GM19328 (cell line): Measurements from ENCODE around the gene TRUB2.
A peak's percentile ranks its signal among the peaks of the same experiment; 100 is the strongest.

ENCODE experiments used
- ATAC-seq: cut with Tn5 transposase; IDR thresholded peaks from one replicate; pipeline ENCODE4 v1.9.1; 2021; ENCODE audit warnings: mild to moderate bottlenecking, moderate library complexity; ENCODE audit not compliant: unreplicated experiment

TRUB2 gene, protein sequence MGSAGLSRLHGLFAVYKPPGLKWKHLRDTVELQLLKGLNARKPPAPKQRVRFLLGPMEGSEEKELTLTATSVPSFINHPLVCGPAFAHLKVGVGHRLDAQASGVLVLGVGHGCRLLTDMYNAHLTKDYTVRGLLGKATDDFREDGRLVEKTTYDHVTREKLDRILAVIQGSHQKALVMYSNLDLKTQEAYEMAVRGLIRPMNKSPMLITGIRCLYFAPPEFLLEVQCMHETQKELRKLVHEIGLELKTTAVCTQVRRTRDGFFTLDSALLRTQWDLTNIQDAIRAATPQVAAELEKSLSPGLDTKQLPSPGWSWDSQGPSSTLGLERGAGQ

DNA sequence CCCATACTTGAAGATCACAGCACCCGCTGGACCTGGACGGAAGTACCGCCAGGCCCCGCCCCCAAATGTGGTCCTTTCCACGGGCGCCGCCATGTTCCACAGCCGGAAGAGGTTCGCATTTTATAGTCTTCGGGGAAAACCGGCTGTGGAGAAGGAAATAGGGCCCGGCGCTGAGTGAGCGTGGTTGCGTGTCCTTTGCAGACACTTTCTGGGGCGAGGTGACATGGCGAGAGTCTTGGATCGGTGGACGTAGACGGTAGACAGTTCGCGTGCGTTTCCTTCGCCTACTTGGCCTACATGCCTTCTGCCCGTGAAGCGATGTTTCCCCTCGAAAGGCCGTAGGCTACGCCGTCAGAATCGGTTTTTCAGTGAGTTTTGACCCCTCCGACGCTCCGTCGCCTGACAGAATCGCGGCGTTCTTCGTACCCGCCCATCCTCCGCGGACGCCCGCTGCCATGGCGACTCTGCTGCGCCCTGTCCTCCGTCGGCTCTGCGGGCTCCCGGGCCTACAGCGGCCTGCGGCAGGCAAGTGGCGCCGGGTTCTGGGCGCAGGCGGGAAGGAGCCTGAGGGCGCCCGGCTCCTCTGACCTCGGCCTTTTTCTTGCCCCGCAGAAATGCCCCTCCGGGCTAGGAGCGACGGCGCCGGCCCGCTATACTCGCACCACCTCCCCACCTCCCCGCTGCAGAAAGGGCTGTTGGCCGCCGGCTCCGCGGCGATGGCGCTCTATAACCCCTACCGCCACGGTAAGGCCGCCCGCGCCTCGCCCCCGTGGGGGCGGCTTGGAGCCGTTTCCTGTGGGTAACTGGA, at the start of gene TRUB2, which contains the start of gene COQ4:
Gene TRUB2 (minus strand): TSS at position 44 of the 808 bp plus-strand sequence. CDS start 39 bp downstream, at position 5.
Gene COQ4 (plus strand): TSS at position 436 of the 808 bp plus-strand sequence. CDS start 20 bp downstream, at position 456.
- peak; percentile 71 for ATAC-seq

DNA sequence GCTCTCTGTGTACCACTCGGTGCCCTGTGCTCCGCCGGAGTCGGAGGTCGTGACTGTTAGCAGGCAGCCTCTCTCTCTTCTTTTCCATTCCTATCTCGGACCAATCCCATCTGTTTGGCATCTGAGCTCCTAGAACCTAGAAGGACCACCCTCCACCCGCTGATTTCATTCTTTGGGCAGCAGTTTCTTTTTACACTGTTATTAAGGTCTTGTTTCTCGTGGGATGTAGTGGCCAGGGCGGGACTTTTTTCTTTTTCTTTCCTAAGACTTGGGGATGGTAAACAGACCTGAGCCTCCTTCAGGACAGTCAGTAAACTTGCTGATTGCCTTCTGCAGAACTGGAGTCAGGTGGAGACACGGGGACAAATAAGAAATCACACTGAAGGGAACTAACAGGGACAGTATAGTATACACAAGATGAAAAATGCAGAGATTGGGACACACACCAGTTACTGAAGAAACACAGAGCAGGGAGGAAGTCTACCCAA, 49.4 kb upstream of the TRUB2 start:
- no peak for ATAC-seq

DNA sequence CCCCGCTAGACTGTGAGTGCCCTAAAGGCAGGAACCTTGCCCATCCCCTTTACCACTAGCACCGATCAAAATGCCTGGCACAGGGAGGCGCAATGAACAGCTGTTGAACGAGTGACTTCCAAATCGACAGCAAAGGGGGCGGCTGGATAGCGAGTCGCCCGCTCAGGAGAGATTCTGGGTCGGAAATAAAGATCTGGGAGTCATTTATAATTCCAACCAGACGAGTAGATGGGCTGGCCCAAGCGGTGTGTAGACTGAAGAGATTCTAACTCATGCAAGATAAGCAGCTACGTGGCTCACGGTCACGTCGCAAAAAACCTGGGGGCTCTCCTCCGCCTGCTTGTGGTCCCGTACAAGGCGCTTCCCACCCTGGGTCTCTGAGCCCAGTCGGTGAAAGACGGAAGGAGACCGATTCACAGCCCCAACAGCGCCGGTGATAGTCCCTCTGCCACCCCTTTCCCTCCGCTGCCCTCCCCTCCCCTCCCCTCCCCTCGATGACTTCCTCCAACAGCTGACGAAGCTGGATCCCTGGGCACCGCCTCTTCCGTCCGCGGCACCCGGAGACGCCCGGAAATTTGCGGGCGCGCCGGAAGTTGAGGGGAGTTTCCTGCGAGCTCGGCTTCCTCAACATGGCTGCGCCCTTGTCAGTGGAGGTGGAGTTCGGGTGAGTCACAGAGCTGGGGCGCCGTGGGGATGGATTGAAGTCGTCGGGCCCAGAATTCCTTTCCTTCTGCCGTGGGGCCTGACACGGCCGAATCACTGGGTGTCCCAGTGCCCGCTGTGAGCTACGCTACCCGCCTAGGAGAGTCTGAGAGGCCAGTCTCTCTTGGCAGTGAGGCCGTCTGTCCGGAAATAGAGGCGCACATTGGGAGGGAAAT, 48.7 kb upstream of the TRUB2 start, which contains the start of gene URM1:
Gene URM1 (plus strand): TSS at position 623 of the 878 bp plus-strand sequence. CDS start 7 bp downstream, at position 630.
- no peak for ATAC-seq

DNA sequence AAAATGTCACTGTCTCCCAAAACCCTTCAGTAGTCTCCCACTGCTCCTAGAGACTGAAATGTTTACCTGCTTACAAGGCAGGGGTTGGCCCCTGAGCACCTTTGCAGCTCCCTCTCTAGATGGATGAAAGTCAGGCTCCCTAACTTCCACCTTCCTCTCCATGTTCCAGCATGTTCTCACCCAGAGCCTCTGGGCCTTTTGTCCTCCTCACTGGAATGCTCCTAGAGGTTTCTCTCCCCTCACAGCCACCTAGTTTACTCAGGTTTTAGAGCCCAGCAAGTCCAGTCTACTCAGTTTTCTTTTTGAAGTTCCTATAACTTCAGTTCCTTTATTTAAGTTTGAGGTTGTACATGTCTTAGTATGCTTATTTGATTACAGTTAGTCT, 48.1 kb upstream of the TRUB2 start:
- no peak for ATAC-seq

DNA sequence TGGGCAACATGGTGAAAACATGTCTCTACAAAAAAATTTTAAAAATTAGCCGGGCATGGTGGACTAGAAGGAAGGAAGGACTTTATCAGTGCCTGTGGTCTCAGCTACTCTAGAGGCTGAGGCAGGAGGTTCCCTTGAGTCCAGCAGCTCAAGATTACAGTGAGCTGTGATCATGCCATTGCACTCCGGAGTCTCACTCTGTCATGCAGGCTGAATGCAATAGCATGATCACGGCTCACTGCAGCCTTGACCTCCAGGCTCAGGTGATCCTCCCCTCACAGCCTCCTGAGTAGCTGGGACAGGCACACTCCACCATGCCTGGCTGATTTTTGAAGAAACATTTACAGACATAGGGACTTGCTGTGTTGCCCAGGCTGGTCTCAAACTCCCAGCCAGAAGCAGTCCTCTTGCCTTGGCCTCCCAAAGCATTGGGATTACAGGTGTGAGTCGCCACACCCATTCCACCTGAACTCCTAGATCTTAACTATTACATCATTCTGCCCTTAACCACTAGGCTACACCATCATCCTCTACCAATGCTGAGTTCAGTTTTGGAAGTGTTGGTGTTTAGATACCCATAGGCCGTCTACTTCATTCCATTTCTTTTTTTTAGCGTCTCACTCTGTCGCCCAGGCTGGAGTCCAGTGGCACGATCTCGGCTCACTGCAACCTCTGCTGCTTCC, 46.9 kb upstream of the TRUB2 start:
- ATAC-seq: no peak

DNA sequence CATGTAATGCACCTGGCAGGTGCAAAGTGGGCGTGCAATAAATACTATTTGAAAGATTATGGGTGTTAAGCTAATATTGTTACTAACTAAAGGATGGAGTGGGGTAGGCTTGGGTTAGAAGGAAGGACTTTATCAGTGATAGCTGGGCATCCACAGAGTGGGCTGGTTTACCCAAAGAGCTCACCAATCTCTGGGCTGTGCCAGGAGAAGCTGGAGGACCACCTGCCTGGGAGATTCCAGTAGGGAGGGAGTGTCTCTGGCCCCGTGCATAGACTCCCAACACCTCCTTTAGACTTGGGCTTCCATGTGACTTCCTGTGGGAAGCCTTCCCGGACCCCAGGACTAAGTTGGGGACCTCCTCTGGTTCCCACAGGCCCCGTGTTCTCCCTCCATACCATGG, 43.3 kb upstream of the TRUB2 start:
- ATAC-seq: no peak

DNA sequence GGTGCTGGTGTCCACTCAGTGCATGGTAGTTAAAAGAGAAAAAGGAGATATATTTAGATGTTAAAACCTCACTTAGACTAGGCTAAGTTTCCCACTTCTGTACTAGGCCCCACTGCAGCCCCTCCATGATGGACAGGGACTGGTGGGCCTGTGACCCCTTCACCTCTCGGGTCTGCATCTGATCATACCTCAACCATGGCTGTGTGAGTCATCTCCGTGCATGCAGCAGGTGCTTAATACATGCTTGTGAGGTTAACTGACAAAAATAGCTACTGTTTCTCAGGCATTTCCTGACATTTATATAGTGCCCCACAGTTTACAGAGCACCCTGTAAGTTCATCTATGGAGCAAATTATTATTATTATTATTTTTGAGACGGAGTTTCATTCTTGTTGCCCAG, 40.5 kb upstream of the TRUB2 start:
- ATAC-seq: no peak

DNA sequence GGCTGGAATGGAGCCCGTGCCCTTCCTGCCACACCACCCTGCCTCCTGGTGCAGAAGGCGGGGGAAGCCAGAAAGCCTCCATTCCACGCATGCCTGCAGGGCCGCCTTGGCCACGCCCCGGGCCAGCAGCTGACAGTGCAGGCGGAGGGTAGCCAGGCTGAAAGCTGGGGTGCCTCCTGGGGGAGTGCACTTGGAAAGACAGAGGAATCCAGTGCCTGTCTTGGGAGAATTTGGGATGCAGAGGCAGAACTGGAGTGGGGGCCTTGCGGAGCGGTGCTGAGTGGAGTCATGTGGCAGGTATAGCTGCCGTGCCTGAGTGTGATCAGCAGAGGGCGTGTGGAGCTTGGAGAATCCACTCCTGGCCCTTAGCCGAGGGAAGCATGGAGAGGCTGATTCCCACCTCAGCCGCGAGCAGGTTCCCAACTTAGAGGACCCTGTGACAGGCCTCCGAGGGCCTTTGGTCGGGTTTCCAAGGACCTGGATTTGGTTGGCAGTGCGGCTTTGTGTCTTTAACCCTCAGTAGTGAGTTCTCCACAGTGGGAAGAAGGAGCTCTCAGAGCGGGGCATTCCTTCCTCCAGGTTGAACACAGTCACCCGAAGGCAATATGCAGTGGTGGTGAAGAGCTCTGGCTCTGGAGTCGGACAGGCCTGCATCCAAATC, 39.9 kb upstream of the TRUB2 start:
- ATAC-seq: no peak

DNA sequence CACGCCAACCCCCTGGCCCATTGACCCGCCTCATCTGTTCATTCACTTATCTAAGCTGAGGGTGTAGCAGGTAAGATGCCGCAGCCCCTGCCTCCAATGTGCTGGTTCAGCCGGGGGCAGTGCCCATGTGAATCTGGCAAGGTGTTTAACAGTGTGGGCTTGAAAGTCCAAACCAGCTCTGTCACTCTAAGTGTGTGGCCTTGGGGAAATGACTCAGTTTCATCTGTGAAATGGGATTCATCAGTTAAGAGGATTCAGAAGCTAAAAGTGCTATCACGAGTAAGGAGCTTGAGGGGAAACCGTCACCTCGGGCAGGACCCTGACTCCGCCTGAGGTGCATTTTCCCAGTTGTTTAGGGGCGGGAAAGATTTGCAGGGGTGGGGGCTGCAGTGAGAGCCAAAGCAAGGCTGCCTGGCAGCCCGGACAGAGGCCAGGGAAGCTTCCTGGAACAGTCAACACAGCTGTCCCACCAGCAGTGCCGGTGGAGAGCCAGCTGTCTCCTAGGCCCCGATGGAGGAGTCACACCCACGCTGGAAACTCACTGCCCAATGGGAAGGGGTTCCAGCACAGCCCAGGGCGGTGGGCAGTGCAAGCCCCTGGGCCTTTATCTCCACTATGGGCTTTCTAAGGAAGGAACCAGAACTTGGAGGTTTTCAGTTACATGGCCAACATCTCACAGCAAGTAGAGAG, 39.2 kb upstream of the TRUB2 start:
- no peak for ATAC-seq

DNA sequence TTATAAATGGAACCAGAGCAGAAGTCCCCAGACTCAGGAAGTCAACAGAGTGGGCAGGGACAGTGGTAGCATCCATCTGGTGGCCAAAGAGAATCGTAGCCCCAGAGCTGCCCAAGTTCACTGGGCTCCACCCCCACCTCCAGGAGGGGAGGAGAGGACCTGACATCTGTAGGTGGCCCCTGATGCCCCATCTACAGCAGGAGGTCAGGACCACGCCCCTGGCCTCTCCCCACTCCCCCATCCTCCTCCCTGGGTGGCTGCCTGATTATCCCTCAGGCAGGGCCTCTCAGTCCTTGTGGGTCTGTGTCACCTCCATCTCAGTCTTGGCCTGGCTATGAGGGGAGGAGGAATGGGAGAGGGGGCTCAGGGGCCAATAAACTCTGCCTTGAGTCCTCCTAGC, 38.6 kb upstream of the TRUB2 start:
- no peak for ATAC-seq

DNA sequence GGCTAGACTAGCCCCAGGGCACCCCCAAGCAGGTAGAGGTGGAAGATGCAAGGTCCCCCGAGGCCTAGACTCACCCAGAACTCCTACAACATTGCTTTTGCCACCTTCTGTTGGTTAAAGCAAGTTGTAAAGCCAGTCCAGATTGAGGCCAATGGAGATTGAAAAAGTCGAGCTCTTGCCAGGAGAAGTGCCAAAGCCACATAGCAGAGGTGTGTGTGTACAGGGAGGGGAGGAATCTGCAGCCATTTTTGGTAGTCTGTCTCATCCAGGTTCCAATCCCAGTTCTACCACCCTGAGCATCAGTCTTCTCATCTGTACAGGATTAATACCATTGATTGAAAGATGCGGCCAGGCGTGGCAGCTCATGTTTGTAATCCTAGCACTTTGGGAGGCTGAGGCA, 36.6 kb upstream of the TRUB2 start:
- ATAC-seq: no peak

DNA sequence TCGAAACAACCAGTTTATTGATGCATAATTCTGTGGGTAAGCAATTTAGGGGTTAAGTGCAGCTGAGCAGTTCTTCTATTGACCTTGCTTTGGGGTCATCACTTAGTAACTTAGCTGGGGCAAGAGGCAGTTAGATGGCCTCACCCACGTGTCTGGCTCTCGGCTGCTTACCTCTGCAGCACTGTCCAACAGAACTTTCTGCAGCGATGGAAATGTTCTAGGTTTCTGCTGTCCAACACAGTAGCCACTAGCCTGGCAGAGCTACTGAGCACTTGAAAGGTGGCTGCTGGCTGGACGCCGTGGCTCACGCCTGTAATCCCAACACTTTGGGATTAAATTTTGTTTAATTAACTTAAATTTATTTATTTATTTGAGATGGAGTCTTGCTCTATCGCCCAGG, 35.8 kb upstream of the TRUB2 start:
- ATAC-seq: no peak

DNA sequence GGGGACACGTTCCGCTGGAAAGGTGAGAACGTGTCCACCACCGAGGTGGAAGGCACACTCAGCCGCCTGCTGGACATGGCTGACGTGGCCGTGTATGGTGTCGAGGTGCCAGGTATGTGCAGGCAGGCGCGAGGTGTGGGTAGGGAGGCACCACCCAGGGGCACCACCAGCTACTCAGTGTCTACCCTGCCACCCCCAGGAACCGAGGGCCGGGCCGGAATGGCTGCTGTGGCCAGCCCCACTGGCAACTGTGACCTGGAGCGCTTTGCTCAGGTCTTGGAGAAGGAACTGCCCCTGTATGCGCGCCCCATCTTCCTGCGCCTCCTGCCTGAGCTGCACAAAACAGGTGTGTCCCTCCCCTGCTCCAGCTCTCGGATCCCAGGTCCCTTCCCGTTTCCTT, 33.2 kb upstream of the TRUB2 start:
- no peak for ATAC-seq

DNA sequence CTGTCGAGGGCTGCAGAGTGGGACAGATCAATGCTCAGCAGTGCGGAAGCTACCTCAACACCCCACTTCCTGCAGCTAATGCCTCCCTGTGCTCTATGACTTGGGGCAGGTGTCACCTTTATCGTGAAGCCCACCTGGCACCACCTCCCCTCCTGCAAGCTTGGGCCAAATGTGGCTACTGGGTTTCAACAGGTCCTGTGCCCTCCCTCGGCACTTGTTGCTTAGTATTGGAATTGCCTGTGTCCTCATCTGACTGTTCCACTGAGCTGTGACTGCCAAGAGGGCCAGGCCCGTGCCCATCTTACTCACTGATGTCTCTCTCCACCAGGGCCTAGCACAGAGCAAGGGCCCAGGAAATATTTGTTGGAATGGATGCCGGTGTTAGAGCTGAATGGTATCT, 27.5 kb upstream of the TRUB2 start:
- no peak for ATAC-seq

DNA sequence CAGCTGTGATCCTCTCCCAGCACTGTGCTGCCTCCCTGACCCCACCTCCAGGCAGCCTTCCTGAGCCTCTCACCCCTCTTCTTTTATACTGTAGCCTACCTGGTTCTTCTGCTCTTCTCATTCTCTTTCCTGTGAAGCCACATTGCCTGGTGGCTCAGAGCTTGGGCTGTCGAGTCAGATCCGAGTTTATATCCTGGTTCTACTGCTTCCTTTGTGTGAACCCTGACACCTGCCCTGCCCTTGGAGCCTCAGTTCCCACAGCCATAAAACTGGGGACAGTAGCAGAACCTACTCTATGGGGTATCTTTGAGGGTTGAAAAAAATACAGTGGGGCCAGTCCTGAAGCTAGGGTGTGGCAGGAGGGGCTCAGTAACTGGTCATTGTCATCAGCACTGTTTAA, 26.9 kb upstream of the TRUB2 start:
- no peak for ATAC-seq

DNA sequence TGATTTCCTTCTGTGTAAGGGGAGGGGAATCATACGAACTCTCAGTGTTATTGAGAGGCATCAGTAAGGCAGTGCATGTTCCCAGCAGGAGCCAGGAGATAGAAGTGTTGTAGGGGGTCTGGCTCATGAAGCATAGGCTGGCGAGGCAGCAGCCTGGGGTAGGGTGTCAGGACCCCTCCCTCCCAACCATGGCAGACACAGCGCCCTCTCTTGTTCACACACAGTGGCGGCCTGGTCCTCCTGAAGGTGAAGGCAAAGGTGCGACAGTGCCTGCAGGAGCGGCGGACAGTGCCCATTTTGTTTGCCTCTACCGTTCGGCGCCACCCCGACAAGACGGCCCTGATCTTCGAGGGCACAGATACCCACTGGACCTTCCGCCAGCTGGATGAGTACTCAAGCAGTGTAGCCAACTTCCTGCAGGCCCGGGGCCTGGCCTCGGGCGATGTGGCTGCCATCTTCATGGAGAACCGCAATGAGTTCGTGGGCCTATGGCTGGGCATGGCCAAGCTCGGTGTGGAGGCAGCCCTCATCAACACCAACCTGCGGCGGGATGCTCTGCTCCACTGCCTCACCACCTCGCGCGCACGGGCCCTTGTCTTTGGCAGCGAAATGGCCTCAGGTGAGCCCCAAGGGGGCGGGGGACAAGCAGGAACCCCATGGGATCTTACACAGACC, 22.8 kb upstream of the TRUB2 start:
- no peak for ATAC-seq

DNA sequence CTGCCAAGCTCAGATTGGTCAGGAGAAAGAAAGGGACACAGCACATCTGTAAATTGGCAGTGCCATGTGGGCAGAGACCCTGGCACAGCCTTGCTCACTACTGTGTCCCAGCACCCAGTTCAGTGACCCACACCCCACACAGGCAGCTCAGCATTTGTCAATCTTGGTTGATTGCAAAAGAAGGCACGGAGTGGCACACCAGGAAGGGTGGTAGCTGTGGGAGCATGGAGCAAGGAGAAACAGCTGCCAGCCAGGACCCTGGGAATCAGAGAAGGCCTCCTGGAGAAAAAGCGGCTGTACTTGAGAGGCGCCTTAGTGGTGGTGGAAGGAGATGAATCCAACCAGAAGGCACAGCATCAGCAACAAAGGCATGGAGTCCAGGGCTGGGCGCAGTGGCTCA, 21.6 kb upstream of the TRUB2 start:
- ATAC-seq: no peak

DNA sequence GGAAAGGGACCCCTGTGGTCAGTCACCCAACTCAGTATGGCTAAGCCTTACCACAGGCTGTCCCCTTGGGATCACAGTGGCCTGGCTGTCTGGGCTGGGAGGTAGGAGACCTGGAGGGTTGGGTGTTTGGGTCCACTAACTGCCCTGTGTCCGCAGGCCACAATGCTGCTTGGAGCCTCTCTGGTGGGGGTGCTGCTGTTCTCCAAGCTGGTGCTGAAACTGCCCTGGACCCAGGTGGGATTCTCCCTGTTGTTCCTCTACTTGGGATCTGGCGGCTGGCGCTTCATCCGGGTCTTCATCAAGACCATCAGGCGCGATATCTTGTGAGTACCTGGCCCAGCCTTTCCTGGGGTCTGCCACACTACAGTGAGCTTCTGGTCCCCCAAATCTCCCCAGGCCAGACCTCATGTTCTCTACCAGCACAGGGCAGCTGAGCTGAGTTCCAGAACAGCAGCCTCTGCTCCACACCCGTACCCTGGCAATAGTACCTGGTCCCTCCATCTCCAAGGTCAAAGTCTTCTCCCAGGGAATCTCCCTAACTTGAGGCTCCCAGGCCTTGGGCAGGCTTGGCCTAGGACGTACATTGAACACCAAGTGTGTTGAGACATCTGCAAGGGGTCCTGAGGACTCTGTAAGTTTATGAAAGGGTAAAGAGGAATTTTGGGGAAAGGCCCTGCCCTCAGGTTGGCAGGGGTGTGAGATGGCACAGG, 20.9 kb upstream of the TRUB2 start:
- no peak for ATAC-seq
